Liver (tissue), 3 donors: ENCODE data around the gene SAA4.

Source experiments
- CTCF ChIP-seq: fragments of 150-350 bp; IDR thresholded peaks from 2 replicates; pipeline ENCODE4 v1.5.1; 2017; ENCODE audit warnings: improper control_type of control experiment, low read depth, low read length; ENCODE audit not compliant: missing input control
- GABPA ChIP-seq, 2 donors: IDR thresholded peaks in 1 of 2; conservative IDR thresholded peaks in 1 of 2; 2 replicates each; pipeline ENCODE4 v1.6.1; 2016; ENCODE audit warnings: antibody characterized with exemption in 2 of 2, mild to moderate bottlenecking in 1 of 2, moderate library complexity in 1 of 2
- MAX ChIP-seq: IDR thresholded peaks from 2 replicates; pipeline ENCODE4 v1.6.1; 2016; ENCODE audit warnings: antibody characterized with exemption
- REST ChIP-seq: IDR thresholded peaks from 2 replicates; pipeline ENCODE4 v1.6.1; 2016; ENCODE audit warnings: antibody characterized with exemption, mild to moderate bottlenecking
- TAF1 ChIP-seq: conservative IDR thresholded peaks from 2 replicates; pipeline ENCODE4 v1.6.1; 2016; ENCODE audit warnings: antibody characterized with exemption, mild to moderate bottlenecking
- YY1 ChIP-seq: IDR thresholded peaks from 2 replicates; pipeline ENCODE4 v1.6.1; 2016; ENCODE audit warnings: antibody characterized with exemption, mild to moderate bottlenecking
- ZBTB33 ChIP-seq: IDR thresholded peaks from 2 replicates; pipeline ENCODE4 v1.6.1; 2016; ENCODE audit warnings: antibody characterized with exemption
- donor health status: healthy.
- donor health status: healthy.

GRCh38 chr11:18223591-18224387 lies 12.8 kb downstream of the SAA4 start:
- TF ChIP-seq CTCF (no peak), MAX (peak; percentile 88), REST (peak; percentile 64), GABPA (IDR thresholded peaks at IDR 0.05 in 1 of 2, conservative IDR thresholded peaks at IDR 0.05 in 1 of 2) (peak in 1 of 2 donors; percentile 67), ZBTB33 (peak; percentile 86), TAF1 (no peak), YY1 (peak; percentile 92)
